Mammary epithelial cell (primary cell): ENCODE measurements around the gene P3R3URF.

ENCODE experiments used
- CTCF ChIP-seq, 2 donors: IDR thresholded peaks in 1 of 2; conservative IDR thresholded peaks in 1 of 2; 2 replicates each; pipeline ENCODE4 v1.5.1; 2011 to 2012; ENCODE audit warnings: inconsistent platforms in 2 of 2, low read length in 2 of 2, mild to moderate bottlenecking in 2 of 2, control low read depth in 1 of 2, low read depth in 1 of 2; ENCODE audit not compliant: insufficient read depth in 1 of 2; ENCODE audit errors: extremely low read depth in 1 of 2
- EZH2 ChIP-seq: IDR thresholded peaks from 2 replicates; pipeline ENCODE4 v1.6.1; 2012; ENCODE audit warnings: low read length, inconsistent platforms, borderline replicate concordance

GRCh38 chr1:46204406-46204742, 28.1 kb upstream of the P3R3URF start:
- no peak for TF ChIP-seq CTCF (conservative IDR thresholded peaks at IDR 0.05 in 1 of 2, IDR thresholded peaks at IDR 0.05 in 1 of 2; ENCODE audit: extremely low read depth in 1 of 2, insufficient read depth in 1 of 2, low read depth in 1 of 2, low read length in 2 of 2)
- TF ChIP-seq EZH2, result no peak
